ENCODE data around the gene EXOC3L2. TPM values are rescaled to one million over a fixed set of nuclear protein-coding genes. Genes with fewer than 3 reads are reported as not detected.

The EXOC3L2 gene
- total RNA-seq, 1 donor = not detected

- Histone ChIP-seq H3K27ac (ENCODE audit: low read depth, low read length) (peak overlapping the region; percentile 98), H3K27me3 (ENCODE audit: insufficient read depth, low read length) (no peaks in the 10 kb centered on the region), H3K4me2 (ENCODE audit: insufficient read depth, low read length) (peak overlapping the region; percentile 61), H3K36me3 (ENCODE audit: insufficient read depth, low read length) (no peaks in the 10 kb centered on the region), H2AFZ (ENCODE audit: low read length) (peak overlapping the region; percentile 65), H3K79me2 (ENCODE audit: insufficient read depth, low read length) (peaks cover 2% of the 10 kb centered on the region), H3K9me3 (ENCODE audit: low read depth, low read length) (no peaks in the 10 kb centered on the region), H3K4me1 (ENCODE audit: insufficient read depth, low read length) (peaks cover 23% of the 10 kb centered on the region), H3K4me3 (ENCODE audit: insufficient read depth, low read length) (peak overlapping the region; percentile 13), H4K20me1 (ENCODE audit: insufficient read depth, low read length) (no peaks in the 10 kb centered on the region)
- TF ChIP-seq, protein P1, sequence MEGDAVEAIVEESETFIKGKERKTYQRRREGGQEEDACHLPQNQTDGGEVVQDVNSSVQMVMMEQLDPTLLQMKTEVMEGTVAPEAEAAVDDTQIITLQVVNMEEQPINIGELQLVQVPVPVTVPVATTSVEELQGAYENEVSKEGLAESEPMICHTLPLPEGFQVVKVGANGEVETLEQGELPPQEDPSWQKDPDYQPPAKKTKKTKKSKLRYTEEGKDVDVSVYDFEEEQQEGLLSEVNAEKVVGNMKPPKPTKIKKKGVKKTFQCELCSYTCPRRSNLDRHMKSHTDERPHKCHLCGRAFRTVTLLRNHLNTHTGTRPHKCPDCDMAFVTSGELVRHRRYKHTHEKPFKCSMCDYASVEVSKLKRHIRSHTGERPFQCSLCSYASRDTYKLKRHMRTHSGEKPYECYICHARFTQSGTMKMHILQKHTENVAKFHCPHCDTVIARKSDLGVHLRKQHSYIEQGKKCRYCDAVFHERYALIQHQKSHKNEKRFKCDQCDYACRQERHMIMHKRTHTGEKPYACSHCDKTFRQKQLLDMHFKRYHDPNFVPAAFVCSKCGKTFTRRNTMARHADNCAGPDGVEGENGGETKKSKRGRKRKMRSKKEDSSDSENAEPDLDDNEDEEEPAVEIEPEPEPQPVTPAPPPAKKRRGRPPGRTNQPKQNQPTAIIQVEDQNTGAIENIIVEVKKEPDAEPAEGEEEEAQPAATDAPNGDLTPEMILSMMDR (IDR thresholded peaks at IDR 0.05; ENCODE audit: extremely low read depth, low read depth, low read length) = no peak
- DNase-seq (ENCODE audit: insufficient read length, low spot score, missing footprints) = peak; percentile 97
Observed at GRCh38 chr19:45173816-45174215, 71.4 kb downstream of the EXOC3L2 start.

DNA sequence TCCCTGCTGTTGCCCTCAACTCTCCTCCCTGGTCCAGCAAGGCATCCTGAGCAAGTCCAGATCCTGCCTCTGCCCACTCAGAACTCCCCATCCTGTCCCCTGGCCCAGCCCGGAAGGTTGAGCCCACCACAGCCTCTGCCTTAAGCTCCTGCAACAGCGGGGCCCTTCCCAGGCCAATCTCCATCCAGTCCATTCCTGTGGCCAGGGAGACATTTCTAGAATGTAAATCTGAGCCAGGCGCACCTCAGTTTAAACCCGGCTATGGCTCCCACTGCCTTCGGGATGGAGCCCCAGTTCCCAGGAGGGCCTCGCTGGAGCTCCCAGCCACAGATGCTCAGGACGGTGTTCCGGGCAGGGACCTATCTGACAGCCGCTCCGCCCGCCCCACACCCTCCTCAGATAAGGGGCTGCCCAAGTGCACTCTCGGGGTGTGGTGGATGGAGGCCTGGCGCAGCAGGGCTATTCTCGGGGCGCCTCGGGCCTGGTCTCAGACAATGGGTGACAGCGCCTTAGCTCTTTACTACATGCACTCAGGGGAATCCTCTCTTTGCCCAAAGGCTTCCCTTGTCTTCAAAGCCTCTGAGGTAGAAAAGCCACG, 72.5 kb downstream of the EXOC3L2 start:
- Histone ChIP-seq H3K27me3 (ENCODE audit: insufficient read depth, low read length) (no peaks in the 10 kb centered on the region), H3K4me1 (ENCODE audit: insufficient read depth, low read length) (peaks cover 23% of the 10 kb centered on the region), H3K4me2 (ENCODE audit: insufficient read depth, low read length) (no peak overlapping the region), H3K27ac (ENCODE audit: low read depth, low read length) (peak overlapping the region; percentile 17), H3K9me3 (ENCODE audit: low read depth, low read length) (no peaks in the 10 kb centered on the region), H4K20me1 (ENCODE audit: insufficient read depth, low read length) (no peaks in the 10 kb centered on the region), H3K4me3 (ENCODE audit: insufficient read depth, low read length) (no peak overlapping the region), H3K36me3 (ENCODE audit: insufficient read depth, low read length) (no peaks in the 10 kb centered on the region), H3K79me2 (ENCODE audit: insufficient read depth, low read length) (peaks cover 2% of the 10 kb centered on the region), H2AFZ (ENCODE audit: low read length) (no peak overlapping the region)
- TF ChIP-seq, protein P1 (IDR thresholded peaks at IDR 0.05; ENCODE audit: extremely low read depth, low read depth, low read length) = no peak
- DNase-seq (ENCODE audit: insufficient read length, low spot score, missing footprints) = peak; percentile 19

- Histone ChIP-seq H3K27ac (ENCODE audit: low read depth, low read length) (peak overlapping the region; percentile 17), H3K4me2 (ENCODE audit: insufficient read depth, low read length) (no peak overlapping the region)
- TF ChIP-seq, protein P1 (IDR thresholded peaks at IDR 0.05; ENCODE audit: extremely low read depth, low read depth, low read length) = no peak
Observed at GRCh38 chr19:45172173-45172572, 73.0 kb downstream of the EXOC3L2 start.

DNA sequence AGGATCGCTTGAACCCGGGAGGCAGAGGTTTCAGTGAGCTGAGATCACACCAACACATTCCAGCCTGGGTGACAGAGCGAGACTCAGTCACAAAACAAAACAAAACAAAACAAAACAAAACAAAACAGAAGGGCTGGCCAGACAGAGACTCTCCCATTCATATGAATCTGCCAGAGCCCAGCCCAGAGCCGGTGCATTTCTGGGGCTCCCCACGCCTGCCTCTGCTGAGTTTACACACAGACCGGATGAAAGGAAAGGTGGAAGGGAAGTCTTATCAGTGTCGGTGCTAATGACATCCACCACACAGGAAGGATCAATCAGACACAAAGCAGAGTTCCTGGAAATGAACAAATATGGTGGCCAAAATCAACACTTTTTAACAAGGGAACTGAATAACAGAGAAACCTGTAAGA, 74.0 kb downstream of the EXOC3L2 start:
- H4K20me1 ChIP-seq (ENCODE audit: insufficient read depth, low read length) = no peaks in the 10 kb centered on the region
- no peak overlapping the region for H2AFZ ChIP-seq (ENCODE audit: low read length)
- peak; percentile 47 for DNase-seq (ENCODE audit: insufficient read length, low spot score, missing footprints)
- H3K27ac ChIP-seq (ENCODE audit: low read depth, low read length) = no peak overlapping the region
- no peak overlapping the region for H3K4me2 ChIP-seq (ENCODE audit: insufficient read depth, low read length)
- no peaks in the 10 kb centered on the region for H3K36me3 ChIP-seq (ENCODE audit: insufficient read depth, low read length)
- H3K4me3 ChIP-seq (ENCODE audit: insufficient read depth, low read length) = no peak overlapping the region
- TF ChIP-seq, protein P1 (IDR thresholded peaks at IDR 0.05; ENCODE audit: extremely low read depth, low read depth, low read length) = no peak
- peaks cover 16% of the 10 kb centered on the region for H3K4me1 ChIP-seq (ENCODE audit: insufficient read depth, low read length)
- H3K9me3 ChIP-seq (ENCODE audit: low read depth, low read length) = no peaks in the 10 kb centered on the region
- H3K27me3 ChIP-seq (ENCODE audit: insufficient read depth, low read length) = no peaks in the 10 kb centered on the region
- no peaks in the 10 kb centered on the region for H3K79me2 ChIP-seq (ENCODE audit: insufficient read depth, low read length)

More at GRCh38 chr19:45172173-45172572, 73.0 kb downstream of the EXOC3L2 start:
- no peak overlapping the region for H3K4me3 ChIP-seq (ENCODE audit: insufficient read depth, low read length)
- peaks cover 18% of the 10 kb centered on the region for H3K4me1 ChIP-seq (ENCODE audit: insufficient read depth, low read length)
- peak; percentile 19 for DNase-seq (ENCODE audit: insufficient read length, low spot score, missing footprints)
- no peaks in the 10 kb centered on the region for H3K27me3 ChIP-seq (ENCODE audit: insufficient read depth, low read length)
- H3K79me2 ChIP-seq (ENCODE audit: insufficient read depth, low read length) = peaks cover 2% of the 10 kb centered on the region
- H4K20me1 ChIP-seq (ENCODE audit: insufficient read depth, low read length) = no peaks in the 10 kb centered on the region
- no peaks in the 10 kb centered on the region for H3K9me3 ChIP-seq (ENCODE audit: low read depth, low read length)
- H3K36me3 ChIP-seq (ENCODE audit: insufficient read depth, low read length) = no peaks in the 10 kb centered on the region
- no peak overlapping the region for H2AFZ ChIP-seq (ENCODE audit: low read length)
